GM21360 (cell line): ENCODE measurements around the gene APH1B.

Experiments
- ATAC-seq: cut with Tn5 transposase; IDR thresholded peaks from one replicate; pipeline ENCODE4 v1.9.1; 2021; ENCODE audit warnings: mild to moderate bottlenecking, moderate library complexity; ENCODE audit not compliant: unreplicated experiment

The APH1B gene

GRCh38 chr15:63251701-63252100 is 25.7 kb upstream of the APH1B start:
- no peak for ATAC-seq

GRCh38 chr15:63252292-63252691 is 25.1 kb upstream of the APH1B start:
- ATAC-seq = no peak

GRCh38 chr15:63254991-63255390 is 22.4 kb upstream of the APH1B start:
- no peak for ATAC-seq

GRCh38 chr15:63255489-63255990 is 21.9 kb upstream of the APH1B start:
- no peak for ATAC-seq

GRCh38 chr15:63256433-63257274 is 20.8 kb upstream of the APH1B start:
- no peak for ATAC-seq

GRCh38 chr15:63258658-63259057 is 18.7 kb upstream of the APH1B start:
- ATAC-seq = no peak

- ATAC-seq = no peak
Measured at GRCh38 chr15:63260791-63261190, 16.6 kb upstream of the APH1B start.

- no peak for ATAC-seq
Measured at GRCh38 chr15:63261311-63261710, 16.1 kb upstream of the APH1B start.

GRCh38 chr15:63263519-63263918 is 13.9 kb upstream of the APH1B start:
- ATAC-seq = no peak

- ATAC-seq = no peak
Measured at GRCh38 chr15:63264688-63265293, 12.6 kb upstream of the APH1B start.

- ATAC-seq = no peak
Measured at GRCh38 chr15:63274427-63274826, 3.0 kb upstream of the APH1B start.

GRCh38 chr15:63276342-63277037 is 915 bp upstream of the APH1B start:
- ATAC-seq = no peak

GRCh38 chr15:63277893-63278456 is 570 bp downstream of the APH1B start:
- ATAC-seq = no peak

GRCh38 chr15:63283126-63283525 is 5.7 kb downstream of the APH1B start:
- no peak for ATAC-seq

- ATAC-seq = no peak
Measured at GRCh38 chr15:63284335-63284734, 6.9 kb downstream of the APH1B start.

- no peak for ATAC-seq
Measured at GRCh38 chr15:63287109-63287508, 9.7 kb downstream of the APH1B start.

- ATAC-seq = no peak
Measured at GRCh38 chr15:63288342-63288741, 10.9 kb downstream of the APH1B start.

- ATAC-seq = no peak
Measured at GRCh38 chr15:63288778-63289378, 11.5 kb downstream of the APH1B start.

GRCh38 chr15:63291507-63291906 is 14.1 kb downstream of the APH1B start:
- ATAC-seq = no peak

- no peak for ATAC-seq
Measured at GRCh38 chr15:63292241-63292640, 14.8 kb downstream of the APH1B start.

- ATAC-seq = no peak
Measured at GRCh38 chr15:63292771-63293170, 15.4 kb downstream of the APH1B start.
